ENCODE measurements around the gene CHN1. TPM values are rescaled to one million over a fixed set of nuclear protein-coding genes. Genes with fewer than 3 reads are reported as not detected.

The CHN1 gene
- total RNA-seq, 1 donor from 2014 or later: 7.0 TPM

- DNase-seq (ENCODE audit: low spot score): no peak
Measured at GRCh38 chr2:174771631-174772471, 233.3 kb downstream of the CHN1 start.

GRCh38 chr2:174771136-174771535, 234.0 kb downstream of the CHN1 start:
- no peak for DNase-seq (ENCODE audit: low spot score)

GRCh38 chr2:174768557-174768956, 236.6 kb downstream of the CHN1 start:
- DNase-seq (ENCODE audit: low spot score): no peak

- DNase-seq (ENCODE audit: low spot score): no peak
Measured at GRCh38 chr2:174766271-174766670, 238.9 kb downstream of the CHN1 start.

GRCh38 chr2:174765576-174765975, 239.6 kb downstream of the CHN1 start:
- no peak for DNase-seq (ENCODE audit: low spot score)

GRCh38 chr2:174764280-174765255, 240.6 kb downstream of the CHN1 start, which contains the start of gene CHRNA1:
Gene CHRNA1, minus strand, starts transcription at chr2:174764472. Its CDS starts 78 bp downstream, at chr2:174764394.
- DNase-seq (ENCODE audit: low spot score): no peak

- no peak for DNase-seq (ENCODE audit: low spot score)
Measured at GRCh38 chr2:174763780-174764179, 241.4 kb downstream of the CHN1 start.

- no peak for DNase-seq (ENCODE audit: low spot score)
Measured at GRCh38 chr2:174762464-174762863, 242.7 kb downstream of the CHN1 start.

GRCh38 chr2:174761837-174762236, 243.3 kb downstream of the CHN1 start:
- DNase-seq (ENCODE audit: low spot score): no peak

GRCh38 chr2:174760845-174761473, 244.2 kb downstream of the CHN1 start:
- DNase-seq (ENCODE audit: low spot score): no peak

GRCh38 chr2:174759381-174760065, 245.7 kb downstream of the CHN1 start:
- no peak for DNase-seq (ENCODE audit: low spot score)

GRCh38 chr2:174756743-174757142, 248.4 kb downstream of the CHN1 start:
- DNase-seq (ENCODE audit: low spot score): no peak

GRCh38 chr2:174753038-174753633, 252.0 kb downstream of the CHN1 start:
- DNase-seq (ENCODE audit: low spot score): no peak

GRCh38 chr2:174752403-174753037, 252.7 kb downstream of the CHN1 start:
- no peak for DNase-seq (ENCODE audit: low spot score)

- DNase-seq (ENCODE audit: low spot score): no peak
Measured at GRCh38 chr2:174750923-174751441, 254.2 kb downstream of the CHN1 start.

GRCh38 chr2:174749793-174750192, 255.4 kb downstream of the CHN1 start:
- DNase-seq (ENCODE audit: low spot score): no peak

GRCh38 chr2:174748948-174749347, 256.2 kb downstream of the CHN1 start:
- no peak for DNase-seq (ENCODE audit: low spot score)
